Activated CD4-positive, alpha-beta T cell treated with anti-CD3 and anti-CD28 coated beads, Interleukin-2, amount 50 U/mL, for 16 hours (primary cell): ENCODE measurements around the gene CTNNA2.
"Not testable (repeated sequence)": the region's sequence is repeated elsewhere in the genome, so short reads cannot be mapped to it uniquely, and the experiment has no call there.

Experiments used
- DNase-seq: peaks from one replicate; pipeline ENCODE4 v3.0.0-alpha.2; 2020

CTNNA2 gene

DNA sequence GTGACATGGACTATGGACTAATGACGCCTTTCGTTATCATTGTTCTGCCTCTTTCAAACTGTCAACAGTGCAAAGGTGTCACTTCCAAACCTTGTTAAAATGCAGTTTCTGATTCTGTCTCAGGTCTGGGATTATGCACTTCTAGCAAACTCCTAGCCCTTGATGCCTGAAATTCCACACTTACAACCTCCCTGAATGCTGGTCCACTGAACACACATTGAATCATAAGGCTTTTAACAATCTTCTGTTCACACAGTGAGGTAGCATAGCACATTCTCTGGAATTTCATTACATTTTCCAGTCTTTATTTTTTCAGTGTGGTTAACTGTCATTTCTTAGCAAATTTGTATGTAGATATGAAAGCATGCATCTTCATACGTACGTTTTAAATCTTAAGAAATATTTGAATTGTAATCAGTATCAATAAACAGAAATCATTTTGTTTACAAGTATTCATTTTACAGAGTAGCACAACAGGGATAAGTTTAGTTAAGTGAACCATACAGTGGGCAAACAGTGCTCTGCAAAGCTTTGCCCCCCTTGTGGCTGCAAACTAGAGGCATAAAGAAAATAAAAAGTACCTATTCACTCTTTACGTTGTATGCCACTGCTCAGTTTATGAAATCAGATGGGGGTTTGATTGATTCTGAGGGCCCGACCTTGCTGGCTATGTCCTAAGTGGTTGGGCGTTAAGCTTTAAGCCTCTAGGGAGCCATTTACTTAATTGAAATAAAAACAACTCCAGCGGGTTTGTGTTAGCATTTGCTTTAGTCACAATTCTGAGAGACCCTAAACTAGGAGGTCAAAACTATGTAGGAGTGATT is 540.9 kb downstream of the CTNNA2 start:
- no peak for DNase-seq

- DNase-seq = no peak
These were observed 541.5 kb downstream of the CTNNA2 start for GRCh38 chr2:80054346-80054675.

DNA sequence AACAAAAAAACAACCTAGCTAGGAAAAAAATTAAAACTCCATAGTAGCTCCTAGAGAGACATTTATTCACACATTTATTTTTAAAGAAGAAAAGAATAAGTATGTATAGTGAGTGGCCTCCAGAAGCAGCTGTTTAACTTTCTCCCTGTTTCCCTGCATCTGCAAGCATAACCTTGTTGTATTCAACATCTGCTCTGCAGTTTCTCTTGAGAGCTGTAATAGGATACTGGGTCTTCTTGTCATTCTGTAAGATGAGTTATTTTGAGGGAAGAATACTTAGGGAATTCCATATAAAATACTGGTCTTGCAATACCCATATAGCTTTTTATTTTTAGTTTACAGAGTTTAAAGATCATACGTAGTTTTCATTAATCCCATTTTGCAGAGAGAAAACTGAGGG is 545.1 kb downstream of the CTNNA2 start:
- no peak for DNase-seq

DNA sequence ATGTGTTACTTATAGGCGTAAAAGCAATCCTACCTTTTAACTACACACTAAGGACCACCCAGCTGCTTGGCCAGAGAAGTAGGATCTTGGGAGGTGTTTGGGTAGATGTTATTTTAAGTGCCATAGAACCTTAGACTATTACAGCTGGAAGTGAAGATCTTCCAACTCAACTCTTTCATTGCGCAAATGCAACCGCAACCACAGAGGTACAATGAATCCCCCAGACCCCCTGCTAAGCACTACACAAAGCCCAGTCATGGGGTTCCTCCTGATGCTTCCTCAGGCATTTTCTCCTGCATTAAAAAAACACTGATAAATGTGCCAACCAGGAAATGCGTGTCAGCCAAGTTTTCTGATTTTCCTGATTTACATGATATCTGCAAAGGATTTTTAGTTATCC is 545.7 kb downstream of the CTNNA2 start:
- DNase-seq = no peak

DNA sequence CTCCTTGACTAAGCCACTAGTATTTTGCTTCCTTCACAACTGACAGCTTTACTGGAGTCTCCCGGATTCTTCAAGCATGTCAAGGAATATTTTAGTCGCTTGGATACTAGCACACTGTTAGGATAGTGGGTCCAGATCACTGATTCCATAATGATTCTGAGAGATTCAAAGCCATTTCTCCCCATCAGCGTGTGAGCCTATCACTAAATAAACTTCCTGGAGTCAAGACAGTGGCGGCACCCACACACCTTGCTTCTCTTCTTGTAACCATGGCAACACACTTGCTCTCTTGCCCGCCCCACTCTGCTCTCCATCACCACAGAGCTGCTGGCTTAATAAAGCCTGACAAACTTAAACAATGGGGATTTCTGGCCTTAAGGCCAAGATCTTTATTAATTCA is 546.6 kb downstream of the CTNNA2 start:
- no peak for DNase-seq

GRCh38 chr2:80061881-80062280 is 549.0 kb downstream of the CTNNA2 start:
- DNase-seq = no peak

- DNase-seq = no peak
These were observed 549.4 kb downstream of the CTNNA2 start for GRCh38 chr2:80062298-80062697.

DNA sequence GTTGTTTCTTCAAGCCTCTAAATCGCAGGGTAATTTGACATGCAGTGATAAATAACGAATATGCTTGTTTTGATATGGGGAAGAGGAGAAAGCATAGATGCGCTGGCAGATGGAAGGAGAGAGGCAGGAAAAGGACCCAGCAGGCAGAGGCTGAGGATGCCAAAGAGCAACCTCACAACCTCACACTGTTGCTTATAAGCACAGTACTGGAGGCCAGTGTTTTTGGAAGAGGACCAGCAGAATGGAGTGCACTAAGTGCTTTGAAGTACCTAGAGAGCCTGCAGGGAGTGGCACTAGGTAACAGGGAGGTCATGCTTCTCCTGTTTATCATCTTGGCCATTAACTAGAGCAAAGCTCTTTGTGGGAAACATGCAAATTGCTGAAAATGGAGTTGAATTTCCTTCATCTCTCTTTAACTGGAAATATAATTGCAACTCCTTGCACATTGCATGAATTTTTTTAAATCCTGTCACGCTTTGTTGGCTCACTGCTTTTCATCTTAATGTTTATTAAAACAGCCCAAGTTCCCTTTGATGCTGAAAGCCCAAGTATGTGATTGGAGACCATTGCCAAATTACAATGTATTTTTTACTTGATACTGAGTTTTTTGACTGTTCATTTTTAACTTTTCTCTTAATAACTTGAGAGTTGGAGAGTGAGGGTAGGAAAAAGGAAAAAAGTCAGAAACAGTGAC is 555.3 kb downstream of the CTNNA2 start:
- no peak for DNase-seq

DNA sequence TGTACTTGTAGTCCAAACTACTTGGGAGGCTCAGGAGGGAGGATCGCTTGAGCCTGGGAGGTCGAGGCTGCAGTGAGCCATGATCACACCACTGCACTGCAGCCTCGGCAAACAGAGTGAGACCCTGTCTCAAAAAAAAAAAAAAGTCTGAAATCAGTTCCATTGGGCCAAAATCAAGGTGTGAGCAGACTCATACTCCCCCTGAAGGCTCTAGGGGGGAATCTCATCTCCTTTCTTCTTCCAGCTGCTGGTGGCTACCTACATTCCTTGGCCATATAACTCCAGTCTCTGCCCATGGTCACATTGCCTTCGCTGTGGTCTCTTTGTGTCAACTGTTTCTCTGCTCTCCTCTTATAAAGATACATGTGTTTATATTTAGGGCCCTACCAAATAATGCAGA is 557.7 kb downstream of the CTNNA2 start:
- no peak for DNase-seq

DNA sequence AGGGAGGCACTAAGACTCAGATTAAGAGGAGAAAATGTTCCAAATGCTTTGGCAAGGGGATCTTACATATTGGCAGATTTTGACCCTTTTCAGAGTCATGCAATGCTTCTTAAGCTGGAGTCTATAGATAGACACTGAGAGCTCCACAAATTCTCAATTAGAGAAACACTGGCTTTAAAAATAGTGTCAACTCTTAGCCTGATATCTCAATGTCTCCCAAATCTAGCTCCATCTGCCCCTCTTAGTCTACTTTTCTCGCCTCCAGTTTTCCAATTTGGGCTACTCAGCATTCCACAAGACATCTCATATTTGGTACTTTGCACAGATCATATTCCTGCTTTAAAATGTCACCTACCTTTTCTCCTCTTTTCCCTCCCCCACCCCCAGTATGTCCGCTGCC is 559.1 kb downstream of the CTNNA2 start:
- no peak for DNase-seq

DNA sequence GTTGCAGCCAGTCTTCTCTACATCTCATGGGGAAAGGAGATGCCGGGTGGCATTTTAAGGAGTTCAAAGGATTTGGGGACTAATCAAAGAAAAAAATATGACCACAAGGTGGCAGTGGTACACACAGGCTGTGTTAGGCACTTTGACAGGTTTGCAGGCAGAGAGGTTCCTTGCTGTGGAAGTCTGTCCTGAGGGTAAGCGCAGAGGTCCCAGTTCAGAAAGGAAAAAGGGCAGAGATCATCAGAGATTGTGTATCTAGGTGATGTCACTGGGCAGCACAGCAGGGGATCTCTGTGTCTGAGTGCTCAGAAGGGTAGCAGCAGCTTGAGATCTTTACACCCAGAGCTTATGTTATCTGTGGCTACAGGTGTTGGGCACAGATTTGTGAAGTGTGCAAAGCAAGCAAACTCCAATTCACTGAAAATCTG is 560.3 kb downstream of the CTNNA2 start:
- DNase-seq = peak; percentile 37

DNA sequence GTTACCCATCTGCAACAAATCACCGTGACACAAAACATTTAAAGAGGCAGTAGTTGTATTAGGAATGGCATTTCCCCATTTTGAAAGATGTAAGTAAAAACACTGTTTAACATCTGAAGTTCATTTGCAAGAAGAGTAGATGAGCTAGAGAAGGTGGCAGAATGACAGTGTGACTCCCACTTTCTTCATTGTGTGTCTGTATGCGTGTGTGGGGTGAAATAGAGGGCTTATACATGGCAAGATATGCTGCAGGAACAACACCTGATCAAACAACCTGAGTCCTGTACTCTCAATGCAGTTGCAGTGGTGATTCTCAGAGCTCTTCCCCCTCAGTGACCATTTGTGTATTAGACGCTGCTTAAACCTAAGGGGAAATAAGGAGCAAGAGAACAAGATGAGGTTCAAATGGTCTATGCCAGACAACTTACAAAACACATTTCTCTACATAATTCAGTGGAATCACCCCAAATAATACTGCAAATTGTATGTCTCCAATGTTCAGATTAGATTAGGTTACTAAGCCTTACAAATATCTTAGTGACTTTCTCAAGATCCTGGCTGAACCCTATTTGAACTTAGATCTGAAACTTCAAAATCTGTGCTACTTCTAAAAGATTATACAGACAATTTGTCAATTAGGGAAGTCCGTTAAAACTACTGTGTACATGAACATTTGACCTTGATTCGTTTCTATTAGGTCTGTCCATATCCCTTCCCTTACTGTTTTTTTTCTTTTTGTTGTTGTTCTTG is 561.6 kb downstream of the CTNNA2 start:
- DNase-seq = no peak

DNA sequence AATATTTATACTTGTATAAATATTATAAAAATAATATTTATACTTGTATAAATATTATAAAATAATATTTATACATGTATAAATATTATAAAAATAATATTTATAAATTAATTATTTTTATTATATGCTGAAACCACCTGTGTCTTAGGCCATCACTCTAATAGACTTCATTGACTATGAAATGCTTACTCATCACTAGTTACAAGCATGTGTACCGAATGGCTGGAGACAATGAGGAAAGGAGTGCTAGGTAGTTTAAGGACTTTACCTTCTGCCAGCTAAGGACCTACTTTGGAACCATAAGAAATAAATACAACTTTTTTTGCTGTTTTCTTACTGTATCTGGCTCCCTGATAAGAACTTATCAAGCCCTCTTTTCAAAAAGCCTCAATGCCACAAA is 562.9 kb downstream of the CTNNA2 start:
- DNase-seq = no peak

DNA sequence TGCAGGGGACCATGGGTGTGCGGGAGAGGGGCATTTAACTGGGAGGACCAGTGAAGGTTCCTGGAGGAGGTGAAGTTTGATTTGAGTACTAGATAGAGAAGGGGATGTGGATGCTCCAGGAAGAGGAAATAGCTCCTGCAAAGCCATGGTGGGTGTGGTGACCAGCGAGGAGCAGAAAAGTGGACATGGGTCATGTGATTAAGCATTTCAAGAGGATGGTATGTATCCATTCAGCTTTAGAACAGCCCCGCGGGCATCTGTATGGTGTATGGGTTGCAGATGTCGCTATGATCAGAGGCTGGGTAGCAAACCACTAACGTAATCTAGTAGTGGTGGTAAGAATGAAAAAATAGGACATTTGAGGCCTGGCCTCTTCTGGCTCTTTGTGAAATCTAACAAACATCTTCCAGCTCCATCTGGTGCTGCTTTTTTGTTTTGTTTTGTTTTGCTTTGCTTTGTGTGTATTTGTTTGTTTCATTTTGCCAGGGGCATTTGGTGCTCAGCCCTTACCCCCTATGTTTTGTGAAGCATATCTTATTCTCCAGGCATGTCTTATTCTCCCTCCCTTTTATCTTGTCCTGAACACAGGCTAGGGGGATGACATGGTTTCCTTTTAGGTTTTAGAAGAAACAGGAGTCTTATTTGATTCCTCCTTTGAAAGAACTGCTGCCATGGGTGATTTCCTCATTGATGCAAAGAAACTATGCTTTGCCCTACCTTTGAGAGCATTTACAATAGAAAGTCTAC is 565.6 kb downstream of the CTNNA2 start:
- DNase-seq = no peak

DNA sequence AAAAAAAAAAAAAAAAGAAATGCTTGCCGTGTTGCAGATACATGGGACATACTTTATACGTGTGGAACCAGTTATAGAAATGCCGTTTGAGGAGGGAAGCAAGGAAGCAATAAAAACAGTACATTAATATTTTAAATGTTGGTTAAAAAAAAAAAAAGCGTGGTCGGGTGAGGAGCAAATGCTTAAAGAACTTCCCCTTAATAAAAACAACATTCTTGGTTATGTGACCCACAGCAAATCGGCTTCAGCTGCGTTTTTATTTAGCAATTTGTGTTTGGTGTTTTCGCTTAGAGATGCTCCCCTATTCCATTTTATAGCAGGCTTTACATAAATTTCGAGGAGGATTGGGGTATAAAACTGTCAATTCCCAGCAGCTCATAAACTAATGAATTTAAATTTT is 568.1 kb downstream of the CTNNA2 start:
- DNase-seq = no peak

DNA sequence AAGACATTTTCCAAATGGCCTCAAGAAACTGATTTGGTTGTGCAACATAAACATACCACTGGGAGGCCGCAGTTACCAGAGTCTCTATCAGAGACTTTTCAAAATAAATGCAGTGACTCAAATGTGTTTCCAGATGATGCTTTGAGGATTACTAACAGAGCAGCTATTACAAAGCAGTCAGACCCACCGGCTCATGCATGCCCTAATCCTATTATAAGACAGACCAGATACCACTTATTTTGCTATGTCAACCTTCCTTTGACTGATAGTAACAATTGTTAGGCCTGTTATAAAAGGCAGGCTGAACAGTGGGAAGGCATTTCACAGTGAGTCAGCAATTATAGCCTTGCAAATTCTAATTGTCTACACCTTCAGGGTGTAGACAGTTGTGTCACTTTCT is 574.0 kb downstream of the CTNNA2 start:
- DNase-seq = no peak

DNA sequence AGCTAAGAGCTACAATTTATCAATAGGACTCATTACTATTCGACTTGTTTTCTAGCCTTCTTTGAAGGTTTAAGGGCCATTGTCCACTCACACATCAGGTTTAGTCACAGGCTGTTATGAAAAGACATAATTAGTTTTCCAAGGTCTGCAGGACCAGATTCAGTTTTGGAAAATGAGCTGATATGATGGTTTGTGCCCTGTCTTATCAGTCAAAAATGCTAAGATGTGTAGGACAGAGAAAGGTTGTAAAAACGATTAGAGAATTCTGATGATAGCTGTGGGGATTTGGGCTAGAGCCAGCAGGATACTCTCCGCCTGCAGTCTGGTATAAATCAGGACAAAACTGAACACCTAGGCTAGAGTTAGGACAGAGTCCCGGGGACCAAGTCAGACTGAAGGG is 578.4 kb downstream of the CTNNA2 start:
- DNase-seq = no peak

GRCh38 chr2:80092474-80092873 is 579.6 kb downstream of the CTNNA2 start:
- no peak for DNase-seq

GRCh38 chr2:80098503-80098902 is 585.7 kb downstream of the CTNNA2 start:
- not testable (repeated sequence) for DNase-seq

DNA sequence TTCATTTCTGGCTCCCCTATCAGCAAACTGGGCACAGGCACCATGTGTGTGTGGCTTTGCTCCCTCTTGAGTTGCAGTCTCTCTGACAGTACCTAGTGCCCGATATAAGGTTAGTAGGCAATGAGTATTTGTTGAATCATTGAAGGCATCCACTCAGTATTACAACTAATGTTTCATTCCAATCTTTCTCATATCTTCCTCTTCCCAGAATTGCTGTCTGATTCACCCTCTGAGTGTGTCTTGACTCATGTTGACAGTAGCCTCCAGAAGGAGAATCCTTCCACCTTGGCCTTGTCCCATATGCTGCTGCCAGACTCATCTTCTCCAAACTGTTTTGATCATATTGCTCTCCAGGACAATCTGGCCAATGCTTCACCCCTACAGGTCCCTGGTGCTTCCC is 589.2 kb downstream of the CTNNA2 start:
- no peak for DNase-seq

GRCh38 chr2:80105015-80105640 is 592.3 kb downstream of the CTNNA2 start:
- DNase-seq = no peak

DNA sequence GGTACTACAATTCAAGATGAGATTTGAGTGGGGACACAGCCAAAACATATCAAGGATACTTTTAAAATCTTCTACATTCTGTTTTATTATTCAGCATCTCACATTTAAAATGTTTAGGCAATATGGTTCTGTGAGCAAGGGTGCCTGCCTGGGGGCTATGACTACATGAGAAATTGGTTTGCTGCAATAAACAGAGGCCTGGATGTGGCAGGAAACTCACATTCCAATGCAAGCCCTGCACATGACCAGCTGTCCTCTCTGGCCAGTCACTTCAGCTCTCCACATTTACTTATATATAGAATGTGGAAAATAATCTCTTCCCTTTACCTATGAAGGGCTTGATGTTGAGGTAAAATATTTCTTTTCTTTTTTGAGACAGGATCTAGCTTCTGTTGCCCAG is 598.3 kb downstream of the CTNNA2 start:
- no peak for DNase-seq

DNA sequence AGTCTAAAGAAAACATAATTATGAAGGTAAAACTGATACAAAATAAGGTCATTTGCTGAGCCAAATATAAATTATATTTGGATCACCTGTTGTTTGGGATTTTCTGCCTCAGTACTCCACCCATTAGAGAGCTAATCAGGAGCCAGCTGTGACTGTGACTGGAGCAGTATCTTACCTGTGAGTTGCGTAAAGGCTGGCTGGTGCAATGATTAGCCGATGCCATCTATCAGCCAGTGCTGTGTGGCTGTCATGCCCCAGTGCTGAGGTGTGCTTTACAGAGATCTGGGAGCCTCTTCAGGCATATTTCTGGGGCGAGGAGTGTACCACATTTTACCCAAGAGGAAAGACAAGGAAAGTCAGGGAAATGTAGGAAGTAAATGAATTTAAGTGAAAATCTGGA is 599.9 kb downstream of the CTNNA2 start:
- DNase-seq = no peak
